ENCODE measurements around the gene OR10G2.
"Not testable (repeated sequence)": the region's sequence is repeated elsewhere in the genome, so short reads cannot be mapped to it uniquely, and the experiment has no call there.

The OR10G2 gene

GRCh38 chr14:21631084-21631483 is 3.7 kb downstream of the OR10G2 start:
- TF ChIP-seq ZNF274 (IDR thresholded peaks at IDR 0.05; ENCODE audit: low read depth, low read length): no peak
- H3K4me3 ChIP-seq (ENCODE audit: low read length): no peak overlapping the region

DNA sequence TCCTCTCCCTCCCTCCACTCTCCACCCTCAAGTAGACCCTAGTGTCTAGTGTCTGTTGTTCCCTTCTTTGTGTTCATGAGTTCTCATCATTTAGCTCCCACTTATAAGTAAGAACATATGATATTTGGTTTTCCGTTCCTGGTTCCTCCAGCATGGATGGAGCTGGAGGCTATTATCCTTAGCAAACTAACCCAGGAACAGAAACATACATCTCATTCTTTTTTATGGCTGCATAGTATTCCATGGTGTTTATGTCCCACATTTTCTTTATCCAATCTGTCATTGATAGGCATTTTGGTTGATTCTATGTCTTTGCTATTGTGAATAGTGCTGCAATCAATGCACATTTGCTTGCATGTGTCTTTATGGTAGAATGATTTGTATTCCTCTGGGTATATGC is 4.2 kb downstream of the OR10G2 start:
- not testable (repeated sequence) for H3K4me3 ChIP-seq (ENCODE audit: low read length)

DNA sequence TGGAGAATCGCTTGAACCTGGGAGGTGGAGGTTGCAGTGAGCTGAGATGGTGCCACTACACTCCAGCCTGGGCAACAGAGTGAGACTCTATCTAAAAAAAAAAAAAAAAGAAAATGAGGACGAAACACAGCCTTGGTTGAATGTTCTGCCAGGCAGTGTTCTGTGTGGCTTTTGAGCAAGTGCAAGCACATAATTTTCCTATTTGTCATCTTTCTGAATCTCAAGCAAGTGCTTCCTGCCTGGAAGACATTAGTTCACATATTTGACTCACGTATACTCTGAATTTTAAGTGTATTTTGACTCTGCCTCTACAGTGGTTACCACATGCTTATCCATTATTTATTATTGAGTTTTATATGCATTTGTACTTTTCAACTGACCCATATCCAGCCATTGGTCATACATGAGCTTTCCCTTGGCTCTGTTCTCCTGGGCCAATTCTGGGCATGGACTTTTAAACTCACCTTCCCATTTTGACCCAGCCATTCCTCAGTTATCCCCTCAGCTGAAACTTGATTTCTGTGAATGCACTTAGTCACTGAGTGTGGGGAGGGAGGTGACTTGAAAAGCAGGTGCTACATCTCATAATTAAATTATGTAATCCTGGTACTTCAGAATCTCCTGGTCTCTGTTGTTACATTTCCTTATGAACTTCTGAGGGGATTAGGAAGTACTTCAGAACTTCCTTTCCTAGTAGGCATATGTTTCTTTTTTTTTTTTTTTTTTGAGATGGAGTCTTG is 8.1 kb downstream of the OR10G2 start:
- TF ChIP-seq ZNF274 (IDR thresholded peaks at IDR 0.05; ENCODE audit: low read depth, low read length): no peak
- no peak overlapping the region for H3K4me3 ChIP-seq (ENCODE audit: low read length)

- H3K4me3 ChIP-seq (ENCODE audit: low read length): no peak overlapping the region
- TF ChIP-seq ZNF274 (IDR thresholded peaks at IDR 0.05; ENCODE audit: low read depth, low read length): no peak
These were observed 17.1 kb downstream of the OR10G2 start for GRCh38 chr14:21617614-21618013.

DNA sequence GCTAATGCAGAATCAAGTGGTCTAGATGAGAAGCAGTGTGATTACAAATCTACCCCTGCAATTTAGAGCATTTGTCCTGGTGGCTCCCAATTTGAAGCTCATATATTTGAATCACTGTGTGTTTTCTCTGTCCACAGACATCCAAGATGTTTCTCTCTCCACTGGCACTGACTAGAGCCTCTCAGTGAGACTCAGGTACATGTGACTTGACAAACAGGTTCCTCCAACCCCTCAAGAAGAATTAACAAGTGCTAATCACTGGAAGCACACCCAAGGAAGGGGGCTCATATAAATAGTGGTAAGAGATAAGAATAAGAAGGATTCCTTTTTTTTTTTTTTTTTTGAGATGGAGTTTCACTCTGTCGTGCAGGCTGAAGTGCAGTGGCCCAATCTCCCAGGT is 20.5 kb downstream of the OR10G2 start:
- no peak for TF ChIP-seq ZNF274 (IDR thresholded peaks at IDR 0.05; ENCODE audit: low read depth, low read length)
- H3K4me3 ChIP-seq (ENCODE audit: low read length): no peak overlapping the region

DNA sequence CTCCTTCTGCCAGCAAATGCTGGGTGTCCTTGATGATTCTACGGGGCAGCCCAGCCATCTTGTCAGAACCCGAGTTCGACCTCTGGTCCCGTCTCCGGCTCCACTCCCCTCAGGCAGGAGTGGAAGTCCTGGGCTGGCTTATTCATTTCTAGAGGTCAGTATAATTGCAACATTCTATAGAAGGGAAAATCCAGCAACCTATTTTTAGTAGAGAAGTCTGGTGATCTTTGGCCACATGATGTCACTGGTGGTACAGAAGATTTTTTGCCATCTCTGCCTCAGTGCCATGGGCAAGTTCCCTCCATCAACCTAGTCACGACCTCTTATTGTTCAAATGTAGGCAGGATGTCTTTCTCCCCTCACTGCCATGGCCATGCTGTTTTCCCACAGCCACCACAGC is 22.4 kb downstream of the OR10G2 start:
- TF ChIP-seq ZNF274 (IDR thresholded peaks at IDR 0.05; ENCODE audit: low read depth, low read length): no peak
- no peak overlapping the region for H3K4me3 ChIP-seq (ENCODE audit: low read length)

- H3K4me3 ChIP-seq (ENCODE audit: low read length): not testable (repeated sequence)
These were observed 32.6 kb downstream of the OR10G2 start for GRCh38 chr14:21602181-21602580.

DNA sequence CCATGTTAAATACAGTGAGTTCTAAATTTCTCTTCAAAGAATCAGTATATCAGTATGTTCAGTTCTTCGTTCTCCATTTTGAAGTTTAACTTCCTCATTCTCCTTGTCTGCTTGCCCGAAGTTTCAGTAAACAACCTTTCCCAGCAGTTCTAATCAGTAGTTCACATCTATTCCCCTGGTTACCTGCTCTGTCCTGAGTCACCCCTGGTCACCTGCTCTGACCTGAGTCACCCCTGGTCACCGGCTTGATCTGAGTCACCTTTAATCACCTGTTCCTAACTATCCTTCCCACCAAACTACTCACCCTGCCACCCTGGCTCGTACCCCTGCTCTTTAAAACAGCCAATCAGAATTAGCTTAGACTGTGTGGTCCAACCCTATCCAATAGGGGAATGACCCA is 45.4 kb downstream of the OR10G2 start:
- no peak overlapping the region for H3K4me3 ChIP-seq (ENCODE audit: low read length)
- no peak for TF ChIP-seq ZNF274 (IDR thresholded peaks at IDR 0.05; ENCODE audit: low read depth, low read length)
